ENCODE results near the gene KEL.
A peak's percentile ranks its signal among the peaks of the same experiment; 100 is the strongest.
"Not testable (repeated sequence)": the region's sequence is repeated elsewhere in the genome, so short reads cannot be mapped to it uniquely, and the experiment has no call there.

KEL gene

GRCh38 chr7:142961973-142962926 is at the start of gene KEL:
TSS of gene KEL (minus strand) at chr7:142962363. CDS start at chr7:142962206, 157 bp downstream.
- no peak for DNase-seq (ENCODE audit: low spot score)

GRCh38 chr7:143008007-143008901 is 46.1 kb upstream of the KEL start:
- peak; percentile 65 for DNase-seq (ENCODE audit: low spot score)

- no peak for DNase-seq (ENCODE audit: low spot score)
These were observed 43.6 kb upstream of the KEL start for GRCh38 chr7:143005632-143006260.

- DNase-seq (ENCODE audit: low spot score), result peak; percentile 34
These were observed 41.4 kb upstream of the KEL start for GRCh38 chr7:143003393-143004051.

- DNase-seq (ENCODE audit: low spot score), result no peak
These were observed 40.7 kb upstream of the KEL start for GRCh38 chr7:143002898-143003297.

- no peak for DNase-seq (ENCODE audit: low spot score)
These were observed 39.9 kb upstream of the KEL start for GRCh38 chr7:143002106-143002505.

- DNase-seq (ENCODE audit: low spot score), result no peak
These were observed 38.5 kb upstream of the KEL start for GRCh38 chr7:143000648-143001047.

- no peak for DNase-seq (ENCODE audit: low spot score)
These were observed 37.6 kb upstream of the KEL start for GRCh38 chr7:142999793-143000192.

- DNase-seq (ENCODE audit: low spot score), result no peak
These were observed 36.8 kb upstream of the KEL start for GRCh38 chr7:142998966-142999365.

- no peak for DNase-seq (ENCODE audit: low spot score)
These were observed 35.4 kb upstream of the KEL start for GRCh38 chr7:142997456-142997989.

- no peak for DNase-seq (ENCODE audit: low spot score)
These were observed 30.3 kb upstream of the KEL start for GRCh38 chr7:142992427-142992826.

GRCh38 chr7:142984297-142984696 is 22.1 kb upstream of the KEL start:
- no peak for DNase-seq (ENCODE audit: low spot score)

GRCh38 chr7:142983825-142984224 is 21.7 kb upstream of the KEL start:
- DNase-seq (ENCODE audit: low spot score), result no peak

- not testable (repeated sequence) for DNase-seq (ENCODE audit: low spot score)
These were observed 16.2 kb upstream of the KEL start for GRCh38 chr7:142978402-142978801.

GRCh38 chr7:142974626-142975025 is 12.5 kb upstream of the KEL start:
- DNase-seq (ENCODE audit: low spot score), result no peak

GRCh38 chr7:142969183-142969582 is 7.0 kb upstream of the KEL start:
- peak; percentile 3 for DNase-seq (ENCODE audit: low spot score)

- DNase-seq (ENCODE audit: low spot score), result no peak
These were observed 6.1 kb upstream of the KEL start for GRCh38 chr7:142968229-142968628.

- no peak for DNase-seq (ENCODE audit: low spot score)
These were observed 2.5 kb upstream of the KEL start for GRCh38 chr7:142964502-142965246.

GRCh38 chr7:142963993-142964392 is 1.8 kb upstream of the KEL start:
- DNase-seq (ENCODE audit: low spot score), result no peak

- DNase-seq (ENCODE audit: low spot score), result no peak
These were observed 828 bp upstream of the KEL start for GRCh38 chr7:142962991-142963390.

GRCh38 chr7:142961595-142961972 is 579 bp downstream of the KEL start:
- no peak for DNase-seq (ENCODE audit: low spot score)

All from globus pallidus (tissue), 1 donor.